Osteoblast (primary cell): ENCODE results near the gene PRAMEF17. TPM values are rescaled to one million over a fixed set of nuclear protein-coding genes. Genes with fewer than 3 reads are reported as not detected.
"Not testable (repeated sequence)": the region's sequence is repeated elsewhere in the genome, so short reads cannot be mapped to it uniquely, and the experiment has no call there.

Source experiments
- DNase-seq: peaks from one replicate; pipeline ENCODE4 v3.0.0; 2011; ENCODE audit warnings: low spot score, mixed read lengths; ENCODE audit not compliant: insufficient read length; ENCODE audit errors: missing footprints
- H2AFZ ChIP-seq: 2 replicates; pipeline ENCODE4 v1.6.0; 2011; ENCODE audit warnings: mild to moderate bottlenecking, low read length
- H3K27ac ChIP-seq: 2 replicates; pipeline ENCODE4 v1.5.1; 2011; ENCODE audit warnings: mild to moderate bottlenecking, low read depth, low read length, moderate library complexity
- H3K27me3 ChIP-seq: 2 replicates; pipeline ENCODE4 v1.6.0; 2012; ENCODE audit warnings: mild to moderate bottlenecking, control low read depth, inconsistent platforms, low read length, moderate library complexity; ENCODE audit not compliant: insufficient read depth
- H3K36me3 ChIP-seq: 2 replicates; pipeline ENCODE4 v1.5.1; 2011; ENCODE audit warnings: mild to moderate bottlenecking, low read length, control low read depth, moderate library complexity; ENCODE audit not compliant: insufficient read depth
- H3K4me1 ChIP-seq: 2 replicates; pipeline ENCODE4 v1.5.1; 2011; ENCODE audit warnings: mild to moderate bottlenecking, low read length, control low read depth, moderate library complexity; ENCODE audit not compliant: insufficient read depth
- H3K4me2 ChIP-seq: 2 replicates; pipeline ENCODE4 v1.6.0; 2011; ENCODE audit warnings: mild to moderate bottlenecking, low read length; ENCODE audit not compliant: insufficient read depth
- H3K4me3 ChIP-seq: fragments of 200-600 bp; sonication (generic); 3 replicates; pipeline ENCODE4 v1.5.1; 2012; ENCODE audit warnings: mild to moderate bottlenecking, low read length, inconsistent platforms; ENCODE audit not compliant: insufficient read depth
- H3K79me2 ChIP-seq: 2 replicates; pipeline ENCODE4 v1.6.0; 2012; ENCODE audit warnings: mild to moderate bottlenecking, low read length, control low read depth, inconsistent platforms; ENCODE audit not compliant: insufficient read depth
- H3K9me3 ChIP-seq: 2 replicates; pipeline ENCODE4 v1.5.1; 2011; ENCODE audit warnings: low read depth, low read length, control low read depth
- H4K20me1 ChIP-seq: 2 replicates; pipeline ENCODE4 v1.6.0; 2012; ENCODE audit warnings: mild to moderate bottlenecking, low read length, control low read depth; ENCODE audit not compliant: insufficient read depth
- total RNA-seq: library from RNA; depleted of rRNA; stranded (reverse); fragments of >200 nt; gene quantifications from 2 replicates; pipeline ENCODE4 v1.2.3, GENCODE V29; 2012
- TF ChIP-seq, protein P1 (sequence below): IDR thresholded peaks from 2 replicates; pipeline ENCODE4 v1.5.1; 2011; ENCODE audit warnings: mild to moderate bottlenecking, low read depth, low read length, moderate library complexity; ENCODE audit errors: extremely low read depth

Gene PRAMEF17
- total RNA-seq, 1 donor, result not detected

GRCh38 chr1:13435458-13435857 lies 46.0 kb downstream of the PRAMEF17 start:
- H2AFZ ChIP-seq, result no peak overlapping the region

DNA sequence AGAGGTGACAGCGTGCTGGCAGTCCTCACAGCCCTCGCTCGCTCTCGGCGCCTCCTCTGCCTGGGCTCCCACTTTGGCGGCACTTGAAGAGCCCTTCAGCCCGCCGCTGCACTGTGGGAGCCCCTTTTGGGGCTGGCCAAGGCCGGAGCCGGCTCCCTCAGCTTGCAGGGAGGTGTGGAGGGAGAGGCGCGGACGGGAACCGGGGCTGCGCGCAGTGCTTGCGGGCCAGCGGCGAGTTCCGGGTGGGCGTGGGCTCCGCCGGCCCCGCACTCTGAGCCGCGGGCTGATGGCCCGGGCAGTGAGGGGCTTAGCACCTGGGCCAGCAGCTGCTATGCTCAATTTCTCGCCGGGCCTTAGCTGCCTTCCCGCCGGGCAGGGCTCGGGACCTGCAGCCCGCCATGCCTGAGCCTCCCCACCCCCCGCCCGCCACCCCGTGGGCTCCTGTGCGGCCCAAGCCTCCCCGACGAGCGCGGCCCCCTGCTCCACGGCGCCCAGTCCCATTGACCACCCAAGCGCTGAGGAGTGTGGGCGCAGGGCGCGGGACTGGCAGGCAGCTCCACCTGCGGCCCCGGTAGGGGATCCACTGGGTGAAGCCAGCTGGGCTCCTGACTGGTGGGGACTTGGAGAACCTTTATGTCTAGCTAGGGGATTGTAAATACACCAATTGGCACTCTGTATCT lies 49.8 kb downstream of the PRAMEF17 start:
- not testable (repeated sequence) for H3K4me2 ChIP-seq, H4K20me1 ChIP-seq, H3K27me3 ChIP-seq, H3K4me3 ChIP-seq, H3K9me3 ChIP-seq, H3K36me3 ChIP-seq, H3K79me2 ChIP-seq, H2AFZ ChIP-seq, H3K4me1 ChIP-seq, H3K27ac ChIP-seq, DNase-seq

More at GRCh38 chr1:13435458-13435857, 46.0 kb downstream of the PRAMEF17 start:
- DNase-seq, result no peak
- Histone ChIP-seq H3K27me3 (no peaks in the 10 kb centered on the region), H3K79me2 (no peaks in the 10 kb centered on the region), H3K4me1 (no peaks in the 10 kb centered on the region), H3K4me3 (no peak overlapping the region), H4K20me1 (no peaks in the 10 kb centered on the region), H3K4me2 (no peak overlapping the region), H3K36me3 (no peaks in the 10 kb centered on the region), H3K27ac (no peak overlapping the region), H3K9me3 (no peaks in the 10 kb centered on the region)
- TF ChIP-seq, protein P1, sequence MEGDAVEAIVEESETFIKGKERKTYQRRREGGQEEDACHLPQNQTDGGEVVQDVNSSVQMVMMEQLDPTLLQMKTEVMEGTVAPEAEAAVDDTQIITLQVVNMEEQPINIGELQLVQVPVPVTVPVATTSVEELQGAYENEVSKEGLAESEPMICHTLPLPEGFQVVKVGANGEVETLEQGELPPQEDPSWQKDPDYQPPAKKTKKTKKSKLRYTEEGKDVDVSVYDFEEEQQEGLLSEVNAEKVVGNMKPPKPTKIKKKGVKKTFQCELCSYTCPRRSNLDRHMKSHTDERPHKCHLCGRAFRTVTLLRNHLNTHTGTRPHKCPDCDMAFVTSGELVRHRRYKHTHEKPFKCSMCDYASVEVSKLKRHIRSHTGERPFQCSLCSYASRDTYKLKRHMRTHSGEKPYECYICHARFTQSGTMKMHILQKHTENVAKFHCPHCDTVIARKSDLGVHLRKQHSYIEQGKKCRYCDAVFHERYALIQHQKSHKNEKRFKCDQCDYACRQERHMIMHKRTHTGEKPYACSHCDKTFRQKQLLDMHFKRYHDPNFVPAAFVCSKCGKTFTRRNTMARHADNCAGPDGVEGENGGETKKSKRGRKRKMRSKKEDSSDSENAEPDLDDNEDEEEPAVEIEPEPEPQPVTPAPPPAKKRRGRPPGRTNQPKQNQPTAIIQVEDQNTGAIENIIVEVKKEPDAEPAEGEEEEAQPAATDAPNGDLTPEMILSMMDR, result no peak

Other genes starting within 250 kb of the PRAMEF17 start
- not detected in 2 replicates for gene PRAMEF26, start 233.6 kb upstream of the PRAMEF17 start, total RNA-seq
- not detected in 2 replicates for gene HNRNPCL4, start 224.0 kb upstream of the PRAMEF17 start, total RNA-seq
- not detected in 2 replicates for gene PRAMEF9, start 217.8 kb upstream of the PRAMEF17 start, total RNA-seq
- gene PRAMEF13, start 188.2 kb upstream of the PRAMEF17 start, total RNA-seq, result not detected in 2 replicates
- not detected in 2 replicates for gene PRAMEF18, start 163.5 kb upstream of the PRAMEF17 start, total RNA-seq
- gene PRAMEF5, start 135.4 kb upstream of the PRAMEF17 start, total RNA-seq, result not detected in 2 replicates
- gene PRAMEF8, start 104.5 kb upstream of the PRAMEF17 start, total RNA-seq, result under 0.01 TPM in 1 of 2 replicates, not detected in the other
- not detected in 2 replicates for gene PRAMEF33, start 86.1 kb upstream of the PRAMEF17 start, total RNA-seq
- not detected in 2 replicates for gene PRAMEF15, start 74.1 kb upstream of the PRAMEF17 start, total RNA-seq
- gene PRAMEF14, start 42.5 kb upstream of the PRAMEF17 start, total RNA-seq, result not detected in 2 replicates
- gene PRAMEF19, start 17.7 kb upstream of the PRAMEF17 start, total RNA-seq, result not detected in 2 replicates
- not detected in 2 replicates for gene PRAMEF20, start 20.8 kb downstream of the PRAMEF17 start, total RNA-seq
- not detected in 2 replicates for gene LRRC38, start 124.4 kb downstream of the PRAMEF17 start, total RNA-seq
- 4.7 and 11.9 TPM in 2 replicates for gene PDPN, start 194.2 kb downstream of the PRAMEF17 start, total RNA-seq